IPS-18c (cell line): ENCODE results near the gene PRKCA.

Source experiments
- H3K4me3 ChIP-seq: 2 replicates; pipeline ENCODE4 v1.7.0; 2013; ENCODE audit warnings: low read depth, mild to moderate bottlenecking, low read length, moderate library complexity; ENCODE audit not compliant: insufficient read depth
- H3K9me3 ChIP-seq: one replicate; pipeline ENCODE4 v1.6.1; 2013; ENCODE audit warnings: mild to moderate bottlenecking, low read length, moderate library complexity; ENCODE audit not compliant: control insufficient read depth, insufficient read depth

PRKCA gene

GRCh38 chr17:66775271-66775670 is 472.9 kb downstream of the PRKCA start:
- H3K4me3 ChIP-seq, result no peak overlapping the region
- H3K9me3 ChIP-seq, result no peaks in the 10 kb centered on the region

GRCh38 chr17:66775881-66776400 is 473.5 kb downstream of the PRKCA start:
- Histone ChIP-seq H3K9me3 (no peaks in the 10 kb centered on the region), H3K4me3 (no peak overlapping the region)

- Histone ChIP-seq H3K4me3 (no peak overlapping the region), H3K9me3 (no peaks in the 10 kb centered on the region)
These were observed 474.7 kb downstream of the PRKCA start for GRCh38 chr17:66776999-66777688.

GRCh38 chr17:66777689-66778225 is 475.3 kb downstream of the PRKCA start:
- H3K4me3 ChIP-seq, result no peak overlapping the region

GRCh38 chr17:66778531-66779236 is 476.3 kb downstream of the PRKCA start:
- Histone ChIP-seq H3K4me3 (no peak overlapping the region), H3K9me3 (no peaks in the 10 kb centered on the region)

More at GRCh38 chr17:66777689-66778225, 475.3 kb downstream of the PRKCA start:
- H3K9me3 ChIP-seq, result no peaks in the 10 kb centered on the region

- Histone ChIP-seq H3K9me3 (no peaks in the 10 kb centered on the region), H3K4me3 (no peak overlapping the region)
These were observed 476.8 kb downstream of the PRKCA start for GRCh38 chr17:66779237-66779606.

- no peaks in the 10 kb centered on the region for H3K9me3 ChIP-seq
- no peak overlapping the region for H3K4me3 ChIP-seq
These were observed 478.7 kb downstream of the PRKCA start for GRCh38 chr17:66781135-66781534.

- H3K4me3 ChIP-seq, result no peak overlapping the region
These were observed 480.4 kb downstream of the PRKCA start for GRCh38 chr17:66782851-66783250.

GRCh38 chr17:66783656-66784381 is 481.4 kb downstream of the PRKCA start:
- Histone ChIP-seq H3K4me3 (no peak overlapping the region), H3K9me3 (no peaks in the 10 kb centered on the region)

More at GRCh38 chr17:66782851-66783250, 480.4 kb downstream of the PRKCA start:
- H3K9me3 ChIP-seq, result no peaks in the 10 kb centered on the region

- Histone ChIP-seq H3K9me3 (no peaks in the 10 kb centered on the region), H3K4me3 (no peak overlapping the region)
These were observed 482.4 kb downstream of the PRKCA start for GRCh38 chr17:66784621-66785364.

GRCh38 chr17:66786107-66786506 is 483.7 kb downstream of the PRKCA start:
- H3K4me3 ChIP-seq, result no peak overlapping the region

GRCh38 chr17:66787914-66788313 is 485.5 kb downstream of the PRKCA start:
- Histone ChIP-seq H3K4me3 (no peak overlapping the region), H3K9me3 (no peaks in the 10 kb centered on the region)

More at GRCh38 chr17:66786107-66786506, 483.7 kb downstream of the PRKCA start:
- no peaks in the 10 kb centered on the region for H3K9me3 ChIP-seq

- Histone ChIP-seq H3K9me3 (no peaks in the 10 kb centered on the region), H3K4me3 (no peak overlapping the region)
These were observed 486.7 kb downstream of the PRKCA start for GRCh38 chr17:66789093-66789492.

- H3K9me3 ChIP-seq, result no peaks in the 10 kb centered on the region
- no peak overlapping the region for H3K4me3 ChIP-seq
These were observed 487.6 kb downstream of the PRKCA start for GRCh38 chr17:66789961-66790437.

GRCh38 chr17:66790501-66791061 is 488.2 kb downstream of the PRKCA start:
- H3K4me3 ChIP-seq, result no peak overlapping the region

GRCh38 chr17:66791347-66791746 is 488.9 kb downstream of the PRKCA start:
- H3K9me3 ChIP-seq, result no peaks in the 10 kb centered on the region
- no peak overlapping the region for H3K4me3 ChIP-seq

More at GRCh38 chr17:66790501-66791061, 488.2 kb downstream of the PRKCA start:
- no peaks in the 10 kb centered on the region for H3K9me3 ChIP-seq
